GM13977 (cell line): Measurements from ENCODE around the gene SH3BP1.

ENCODE experiments used
- DNase-seq: peaks from one replicate; pipeline ENCODE4 v3.0.0; 2012; ENCODE audit warnings: low spot score
- in situ Hi-C: fragments of 300-500 bp; cut with MboI; formaldehyde crosslinking; loops from one replicate; pipeline ENCODE4 v1.12.0; 2022; ENCODE audit warnings: low sequenced_read_pairs, low pct_unique_long_range_greater_than_20kb, mixed read lengths, inconsistent platforms; ENCODE audit not compliant: unreplicated experiment
- TF ChIP-seq, protein P1 (sequence below): IDR thresholded peaks from 2 replicates; pipeline ENCODE4 v1.5.1; 2012; ENCODE audit warnings: mild to moderate bottlenecking, control low read depth; ENCODE audit not compliant: insufficient read depth; ENCODE audit errors: extremely low read depth, missing control alignments

Gene SH3BP1

DNA sequence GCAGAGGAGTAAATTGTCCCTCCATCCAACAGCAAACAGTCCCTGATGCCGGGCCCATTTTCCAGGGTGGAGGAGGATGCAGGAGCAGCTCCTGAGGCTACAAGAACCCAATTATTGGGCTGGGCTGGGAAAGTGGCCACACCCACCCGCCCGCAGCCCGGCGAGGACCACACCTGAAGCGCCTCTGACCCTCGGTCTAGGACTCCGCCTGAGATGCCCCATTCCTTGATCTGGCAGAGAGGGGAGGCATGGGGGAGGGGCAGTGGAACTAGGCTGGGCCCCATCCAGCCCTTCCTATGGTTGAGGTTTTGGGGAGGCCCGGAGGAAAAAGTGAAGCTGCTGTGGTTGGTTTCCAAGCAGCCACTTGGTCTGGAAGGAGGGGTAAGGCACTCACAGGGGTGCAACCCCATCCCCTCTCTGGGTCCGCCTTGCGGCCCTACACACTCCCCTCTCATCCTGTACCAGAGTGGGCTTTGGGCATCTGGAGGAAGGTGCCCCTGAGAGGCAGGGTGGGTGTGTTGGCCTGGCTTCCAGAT is 33.5 kb downstream of the SH3BP1 start:
- in situ Hi-C loops: loop anchor here (10.0 kb wide), 1 partner anchor 48 kb away; no protein-coding TSS in a partner anchor

DNA sequence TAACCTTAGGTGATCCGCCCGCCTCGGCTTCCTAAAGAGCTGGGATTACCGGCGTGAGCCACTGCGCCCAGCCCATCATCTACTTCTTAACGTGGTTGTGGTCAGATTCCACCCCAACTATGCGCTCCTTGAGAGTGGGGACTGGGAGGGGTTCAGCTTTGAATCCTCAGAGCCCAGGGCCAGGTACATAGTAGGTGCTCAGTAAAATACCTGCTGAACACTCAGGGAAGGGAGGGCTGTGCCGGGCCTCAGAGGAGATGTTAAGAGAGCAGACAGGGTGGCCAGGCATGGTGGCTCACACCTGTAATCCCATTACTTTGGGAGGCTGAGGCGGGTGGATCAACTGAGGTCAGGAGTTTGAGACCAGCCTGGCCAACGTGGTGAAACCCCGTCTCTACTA is 34.8 kb downstream of the SH3BP1 start:
- in situ Hi-C loops: loop anchor here (10.0 kb wide), 1 partner anchor 49 kb away; no protein-coding TSS in a partner anchor
- TF ChIP-seq, protein P1, sequence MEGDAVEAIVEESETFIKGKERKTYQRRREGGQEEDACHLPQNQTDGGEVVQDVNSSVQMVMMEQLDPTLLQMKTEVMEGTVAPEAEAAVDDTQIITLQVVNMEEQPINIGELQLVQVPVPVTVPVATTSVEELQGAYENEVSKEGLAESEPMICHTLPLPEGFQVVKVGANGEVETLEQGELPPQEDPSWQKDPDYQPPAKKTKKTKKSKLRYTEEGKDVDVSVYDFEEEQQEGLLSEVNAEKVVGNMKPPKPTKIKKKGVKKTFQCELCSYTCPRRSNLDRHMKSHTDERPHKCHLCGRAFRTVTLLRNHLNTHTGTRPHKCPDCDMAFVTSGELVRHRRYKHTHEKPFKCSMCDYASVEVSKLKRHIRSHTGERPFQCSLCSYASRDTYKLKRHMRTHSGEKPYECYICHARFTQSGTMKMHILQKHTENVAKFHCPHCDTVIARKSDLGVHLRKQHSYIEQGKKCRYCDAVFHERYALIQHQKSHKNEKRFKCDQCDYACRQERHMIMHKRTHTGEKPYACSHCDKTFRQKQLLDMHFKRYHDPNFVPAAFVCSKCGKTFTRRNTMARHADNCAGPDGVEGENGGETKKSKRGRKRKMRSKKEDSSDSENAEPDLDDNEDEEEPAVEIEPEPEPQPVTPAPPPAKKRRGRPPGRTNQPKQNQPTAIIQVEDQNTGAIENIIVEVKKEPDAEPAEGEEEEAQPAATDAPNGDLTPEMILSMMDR: no peak
- DNase-seq: no peak

More for the DNA sequence above, 33.5 kb downstream of the SH3BP1 start:
- no peak for DNase-seq
- TF ChIP-seq, protein P1: no peak

DNA sequence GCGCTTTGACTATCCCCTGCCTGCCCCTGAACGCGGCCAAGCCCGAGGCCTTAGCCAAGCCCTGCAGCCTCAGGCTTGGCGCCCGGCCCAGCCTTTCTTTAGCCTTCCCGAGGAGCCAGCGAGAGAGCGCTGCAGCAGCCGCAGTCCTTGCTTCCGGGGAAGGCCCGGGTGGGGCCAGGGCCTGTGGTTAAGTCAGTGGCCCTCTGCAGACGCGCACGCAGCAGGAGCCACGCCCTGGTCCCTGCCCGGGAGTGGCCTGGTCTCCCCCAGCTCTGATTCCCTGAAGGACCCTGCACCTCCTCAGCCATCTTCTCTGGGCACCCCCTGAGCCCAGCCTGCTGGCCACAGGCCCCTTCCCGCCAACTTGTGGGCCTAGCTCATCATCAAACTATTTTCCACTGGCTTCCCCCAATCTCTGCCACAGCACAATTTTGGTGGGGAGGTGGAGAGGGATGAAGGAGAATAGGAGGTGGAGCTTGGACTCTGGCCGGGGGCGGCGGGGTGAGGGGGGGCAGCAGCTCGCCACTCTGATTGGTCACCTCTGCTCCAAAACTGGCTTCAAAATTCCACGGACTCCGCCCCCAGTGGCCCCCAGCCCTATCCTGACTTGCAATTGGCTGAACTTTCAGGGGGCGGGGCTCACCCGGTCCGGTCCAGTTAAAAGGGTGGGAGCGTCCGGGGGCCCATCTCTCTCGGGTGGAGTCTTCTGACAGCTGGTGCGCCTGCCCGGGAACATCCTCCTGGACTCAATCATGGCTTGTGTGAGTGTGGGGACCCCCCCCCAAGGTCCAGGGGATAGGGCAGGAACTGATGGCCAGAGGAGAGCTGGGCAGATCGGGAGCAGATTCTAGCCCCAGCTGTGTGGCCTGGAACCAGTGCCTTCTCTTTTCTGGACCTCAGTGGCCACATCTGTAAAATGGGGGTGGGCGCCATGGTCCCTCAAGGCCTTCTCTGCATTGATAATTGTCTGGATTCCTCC is 35.8 kb downstream of the SH3BP1 start, which contains the start of gene LGALS1:
Gene LGALS1, plus strand, starts transcription at position 686 of the 979 bp plus-strand sequence. Its CDS starts 67 bp downstream, at position 753.
- DNase-seq: peak; percentile 82
- in situ Hi-C loops: loop anchor here (10.0 kb wide), 1 partner anchor 50 kb away; no protein-coding TSS in a partner anchor
- TF ChIP-seq, protein P1: no peak

DNA sequence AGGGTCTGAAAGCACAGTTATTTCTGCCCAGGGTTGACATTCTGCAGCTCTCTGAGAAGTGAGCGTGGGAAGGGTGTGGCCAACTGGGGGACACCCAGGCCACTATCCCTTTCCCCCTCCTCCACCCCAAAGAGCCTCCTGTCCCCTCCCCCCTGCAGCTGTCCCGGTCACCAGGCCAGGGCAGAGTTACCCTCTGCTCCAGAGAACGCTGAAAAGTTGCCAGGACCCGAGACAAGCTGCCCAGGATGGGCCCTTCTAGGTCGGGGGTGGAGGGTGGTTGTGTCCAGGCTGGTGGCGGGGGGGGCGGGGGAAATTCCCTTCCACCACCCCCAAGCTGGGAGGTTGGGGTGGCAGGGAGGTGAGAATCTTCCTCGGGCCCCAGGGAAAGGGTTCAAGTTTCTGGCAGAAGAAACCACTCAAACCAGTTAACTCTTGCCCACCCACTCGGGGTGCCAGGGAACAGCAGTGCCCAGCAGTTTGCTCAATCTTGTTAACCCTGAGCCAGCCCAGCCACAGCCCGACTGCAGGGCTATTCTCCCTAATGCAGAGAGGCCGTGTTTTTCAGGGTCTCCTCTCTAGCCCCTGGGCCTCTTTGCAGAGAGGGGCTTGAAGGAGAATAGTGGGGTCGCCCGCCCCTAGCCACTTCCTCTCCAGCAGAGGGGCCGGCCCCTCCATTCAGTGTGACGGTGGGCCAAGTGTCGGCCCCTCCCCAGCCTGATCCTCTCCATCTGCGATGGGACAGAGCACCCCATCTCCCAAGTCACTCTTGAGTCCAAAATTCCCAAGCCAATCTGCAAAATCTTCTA is 36.7 kb downstream of the SH3BP1 start:
- DNase-seq: no peak
- TF ChIP-seq, protein P1: no peak
- in situ Hi-C loops: loop anchor here (10.0 kb wide), 1 partner anchor 51 kb away; no protein-coding TSS in a partner anchor

DNA sequence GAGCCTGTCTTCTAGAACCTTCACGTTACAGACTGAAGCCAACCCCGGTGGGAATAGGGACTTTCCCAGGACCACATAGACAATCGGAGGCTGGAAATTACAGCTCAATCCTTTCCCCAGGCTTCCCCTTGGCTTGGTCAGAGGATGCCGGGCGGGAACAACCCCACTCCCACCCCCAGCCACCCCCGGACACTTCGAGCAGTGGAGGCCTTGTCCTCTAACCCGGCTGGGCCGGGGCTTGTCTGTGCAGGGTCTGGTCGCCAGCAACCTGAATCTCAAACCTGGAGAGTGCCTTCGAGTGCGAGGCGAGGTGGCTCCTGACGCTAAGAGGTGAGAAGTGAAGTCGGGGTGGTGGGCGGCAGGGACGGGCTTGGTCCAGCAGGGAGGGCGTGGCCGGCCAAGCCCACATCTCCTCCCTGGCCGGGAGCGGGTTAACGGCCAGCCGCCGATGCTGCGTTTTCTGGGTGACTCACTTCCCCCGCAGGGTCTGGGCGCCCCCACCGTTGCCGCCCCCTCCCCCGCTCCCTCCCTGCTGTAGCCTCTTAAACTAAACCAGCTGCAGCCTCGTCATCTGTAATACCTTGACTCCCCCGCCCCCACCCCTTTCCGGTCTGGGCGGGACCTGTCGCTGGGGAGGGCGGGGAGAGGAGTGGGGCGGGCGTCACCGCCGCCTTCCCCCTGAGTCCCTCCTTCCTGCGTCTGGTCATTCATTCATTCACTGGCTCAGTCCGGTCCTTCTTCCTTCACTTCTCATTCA is 37.4 kb downstream of the SH3BP1 start:
- TF ChIP-seq, protein P1: no peak
- in situ Hi-C loops: loop anchor here (10.0 kb wide), 1 partner anchor 52 kb away; no protein-coding TSS in a partner anchor
- peak; percentile 89 for DNase-seq
